GM21786 (cell line): ENCODE data around the gene MEOX1.
"Not testable (repeated sequence)": the region's sequence is repeated elsewhere in the genome, so short reads cannot be mapped to it uniquely, and the experiment has no call there.

Experiments
- ATAC-seq: cut with Tn5 transposase; IDR thresholded peaks from one replicate; pipeline ENCODE4 v1.9.1; 2021; ENCODE audit not compliant: unreplicated experiment

The MEOX1 gene

DNA sequence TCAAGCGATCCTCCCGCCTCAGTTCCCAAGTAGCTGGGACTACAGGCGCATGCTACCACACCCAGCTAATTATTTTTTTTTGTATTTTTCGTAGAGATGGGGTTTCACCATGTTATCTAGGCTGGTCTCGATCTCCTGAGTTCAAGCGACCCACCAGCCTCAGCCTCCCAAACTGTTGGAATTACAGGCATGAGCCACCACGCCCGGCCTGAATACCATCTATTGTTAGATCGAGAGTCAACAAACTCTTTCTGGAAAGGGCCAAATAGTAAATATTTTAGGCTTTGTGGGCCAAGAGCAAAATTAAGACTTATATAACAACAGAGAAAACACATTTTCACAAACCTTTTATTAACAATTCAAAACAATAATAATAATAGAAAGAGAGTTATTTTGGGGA is 41.6 kb downstream of the MEOX1 start:
- no peak for ATAC-seq

DNA sequence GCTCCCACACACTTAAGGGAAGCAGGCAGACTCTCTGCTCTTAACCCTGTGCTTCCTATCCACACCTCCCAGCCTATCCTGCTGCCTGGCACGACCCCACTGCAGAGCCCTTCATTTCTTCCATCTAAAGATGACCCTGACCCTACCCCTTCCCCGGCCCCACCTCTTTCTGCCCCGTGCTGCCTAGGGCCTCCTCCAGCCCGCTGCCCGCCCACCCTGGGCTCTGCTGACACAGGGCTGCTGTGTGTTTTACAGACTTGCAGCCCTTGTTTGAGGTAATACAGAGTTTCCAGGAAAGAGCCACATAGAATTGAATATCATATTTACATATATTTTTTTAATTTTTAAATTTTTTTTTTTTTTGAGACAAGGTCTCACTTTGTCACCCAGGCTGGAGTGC is 42.0 kb downstream of the MEOX1 start:
- no peak for ATAC-seq

DNA sequence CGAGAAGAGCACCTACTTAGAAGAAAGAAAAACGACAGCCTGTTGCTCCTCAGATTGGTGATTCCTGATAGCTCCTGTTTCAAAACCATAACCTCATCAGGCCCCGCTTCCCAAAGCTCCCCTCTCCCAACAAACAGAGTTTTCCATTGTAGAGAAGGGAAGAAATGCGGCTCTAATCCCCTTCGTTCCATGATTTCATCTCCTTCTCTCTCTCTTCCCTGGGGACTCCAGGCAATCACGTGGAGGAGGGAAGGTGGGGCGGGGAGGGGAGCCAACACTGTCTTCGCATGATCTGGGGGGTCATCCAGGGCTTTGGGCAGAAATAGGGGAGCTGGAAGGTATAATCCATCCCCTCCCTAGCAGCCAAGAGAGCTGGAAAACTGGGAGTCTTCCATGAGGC is 43.4 kb downstream of the MEOX1 start:
- no peak for ATAC-seq

DNA sequence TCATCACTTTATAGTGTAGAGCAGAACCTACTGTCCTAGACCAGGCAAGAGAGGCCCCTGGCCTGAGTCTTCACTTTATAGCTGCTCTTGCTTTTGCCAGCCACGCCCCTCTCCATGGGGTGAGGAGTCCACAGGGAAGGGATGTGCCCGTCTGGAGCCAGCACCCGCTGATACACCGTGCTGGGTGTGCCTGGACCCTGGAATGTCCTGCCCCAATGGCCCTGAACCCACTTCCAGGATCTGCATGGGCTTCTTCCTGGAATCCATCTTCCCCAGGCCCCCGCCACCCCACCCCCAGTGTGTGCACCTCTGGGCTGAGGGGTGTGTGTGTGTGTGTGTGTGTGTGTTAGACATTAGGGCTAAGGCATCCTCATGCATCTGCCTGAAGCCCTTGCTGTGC is 44.9 kb downstream of the MEOX1 start:
- ATAC-seq: no peak

DNA sequence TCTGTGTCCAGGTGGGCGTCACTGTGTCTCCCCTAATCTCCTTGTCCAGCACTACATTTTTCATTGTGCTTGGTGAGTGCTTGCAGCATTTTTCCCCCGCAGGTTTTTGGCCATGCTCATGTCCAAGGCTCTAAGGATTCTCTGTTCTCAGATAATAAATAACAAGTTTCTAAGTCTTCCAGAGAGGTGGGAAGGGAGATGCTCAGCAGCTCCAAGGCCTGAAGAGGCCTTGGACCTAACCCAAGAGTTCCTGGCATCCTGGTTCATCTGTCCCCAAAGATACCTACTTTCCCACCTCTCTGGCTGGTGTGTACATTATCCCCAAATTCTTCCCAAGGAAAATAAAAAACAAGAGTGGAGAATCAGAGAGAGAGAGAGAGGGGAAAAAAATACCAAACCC is 45.3 kb downstream of the MEOX1 start:
- no peak for ATAC-seq

DNA sequence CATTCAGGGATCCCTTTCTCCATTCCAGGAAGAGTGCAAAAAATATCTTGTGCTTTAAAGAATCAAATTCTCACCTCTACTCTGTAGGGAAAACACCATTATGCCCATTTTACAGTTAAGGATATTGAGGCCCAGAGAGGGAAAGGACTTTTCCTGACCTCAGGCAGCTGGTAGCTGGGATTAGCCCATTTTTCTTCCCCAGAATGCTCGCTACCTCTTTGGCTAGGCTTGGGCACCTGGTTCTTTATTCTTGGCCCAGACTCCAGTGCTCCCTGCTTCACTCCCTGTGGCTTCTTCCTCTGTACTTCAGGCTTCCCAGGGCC is 45.7 kb downstream of the MEOX1 start:
- no peak for ATAC-seq

DNA sequence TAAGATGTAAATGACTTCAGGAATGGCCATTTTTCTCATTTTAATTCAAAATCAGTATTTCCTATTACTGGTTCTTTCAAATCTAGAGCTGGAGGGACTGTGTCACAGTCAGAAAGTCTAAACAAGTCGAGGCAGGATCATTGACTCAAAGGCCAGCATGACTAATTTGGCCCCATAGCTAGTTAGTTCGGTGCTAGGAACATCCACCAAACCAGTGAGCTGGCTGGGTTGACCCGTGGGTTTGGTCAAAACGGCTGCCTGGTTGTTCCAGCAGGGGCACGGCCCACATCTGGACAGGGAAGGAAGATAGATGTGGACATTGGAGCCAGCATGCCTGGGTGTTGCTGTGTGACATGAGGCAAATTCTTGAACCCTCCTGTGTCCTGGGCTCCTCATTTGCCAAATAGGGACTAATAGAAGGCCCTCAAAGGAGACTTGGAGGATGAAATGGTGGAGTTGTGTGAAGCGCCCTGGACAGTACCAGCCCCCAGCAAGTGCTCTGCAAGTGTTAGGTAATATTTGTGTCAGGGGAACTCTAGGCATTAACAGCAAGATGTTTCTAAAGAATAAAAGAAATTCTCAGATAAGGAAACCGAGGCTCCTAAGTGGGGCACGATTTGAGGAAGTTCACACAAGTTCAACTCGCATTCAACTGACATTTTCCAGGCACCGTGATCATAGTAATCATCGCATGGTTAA is 46.2 kb downstream of the MEOX1 start:
- no peak for ATAC-seq

DNA sequence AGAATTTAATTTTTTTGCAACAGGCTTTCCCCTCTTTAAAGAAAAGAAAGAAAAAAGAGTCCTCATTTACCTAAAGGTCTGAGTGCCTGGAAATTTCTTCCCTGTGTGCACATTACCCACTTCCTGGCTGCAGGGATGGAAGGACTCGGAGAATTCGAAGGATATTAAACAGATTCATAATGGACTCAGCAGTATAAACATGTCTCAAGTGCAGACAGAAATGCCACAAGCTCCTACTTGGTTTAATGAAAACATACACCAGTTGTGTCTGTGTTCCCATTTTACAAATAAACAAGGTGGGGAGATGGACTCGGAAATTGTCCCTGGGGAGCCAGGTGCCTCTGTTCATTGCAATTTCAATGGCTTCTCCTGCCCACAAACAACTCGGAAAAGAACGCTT is 47.2 kb downstream of the MEOX1 start:
- ATAC-seq: no peak

DNA sequence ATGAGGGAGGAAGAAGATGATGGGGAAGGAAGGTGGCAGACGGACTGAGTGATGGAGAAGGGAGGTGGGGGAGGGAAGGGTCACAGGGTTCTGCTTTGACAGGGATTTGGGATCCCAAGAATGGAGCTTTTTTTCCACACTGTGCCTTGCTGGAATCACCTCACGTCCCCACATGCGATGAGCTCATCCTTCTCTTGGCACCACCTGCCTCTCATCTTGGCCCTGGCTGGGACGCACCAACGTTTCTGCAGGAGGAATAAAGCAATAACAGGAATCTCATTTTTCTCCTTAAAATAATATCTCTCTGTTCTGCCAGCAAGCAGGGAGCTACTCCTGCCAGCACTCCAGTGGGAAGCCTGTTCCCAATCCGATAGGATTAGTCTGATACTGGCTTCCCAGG is 47.8 kb downstream of the MEOX1 start:
- ATAC-seq: no peak

DNA sequence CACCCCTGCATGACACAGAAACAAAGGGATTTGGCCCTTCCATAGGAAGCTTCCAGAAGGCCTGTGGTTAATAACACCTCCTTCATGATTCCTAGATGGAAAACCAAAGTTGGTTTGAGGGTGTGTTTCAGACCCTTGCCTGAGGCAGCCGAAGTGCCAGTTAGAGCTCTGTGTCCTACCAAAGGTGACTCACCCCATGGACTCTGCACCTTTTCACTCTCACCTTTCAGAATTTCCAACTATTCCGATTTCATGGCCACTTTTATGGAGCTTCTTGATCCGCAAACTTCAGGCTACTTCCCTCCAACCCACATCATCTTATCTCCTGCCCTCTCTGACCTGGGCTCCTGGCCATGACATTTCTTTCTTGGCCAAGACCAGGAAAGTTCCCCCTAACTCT is 49.2 kb downstream of the MEOX1 start:
- no peak for ATAC-seq

DNA sequence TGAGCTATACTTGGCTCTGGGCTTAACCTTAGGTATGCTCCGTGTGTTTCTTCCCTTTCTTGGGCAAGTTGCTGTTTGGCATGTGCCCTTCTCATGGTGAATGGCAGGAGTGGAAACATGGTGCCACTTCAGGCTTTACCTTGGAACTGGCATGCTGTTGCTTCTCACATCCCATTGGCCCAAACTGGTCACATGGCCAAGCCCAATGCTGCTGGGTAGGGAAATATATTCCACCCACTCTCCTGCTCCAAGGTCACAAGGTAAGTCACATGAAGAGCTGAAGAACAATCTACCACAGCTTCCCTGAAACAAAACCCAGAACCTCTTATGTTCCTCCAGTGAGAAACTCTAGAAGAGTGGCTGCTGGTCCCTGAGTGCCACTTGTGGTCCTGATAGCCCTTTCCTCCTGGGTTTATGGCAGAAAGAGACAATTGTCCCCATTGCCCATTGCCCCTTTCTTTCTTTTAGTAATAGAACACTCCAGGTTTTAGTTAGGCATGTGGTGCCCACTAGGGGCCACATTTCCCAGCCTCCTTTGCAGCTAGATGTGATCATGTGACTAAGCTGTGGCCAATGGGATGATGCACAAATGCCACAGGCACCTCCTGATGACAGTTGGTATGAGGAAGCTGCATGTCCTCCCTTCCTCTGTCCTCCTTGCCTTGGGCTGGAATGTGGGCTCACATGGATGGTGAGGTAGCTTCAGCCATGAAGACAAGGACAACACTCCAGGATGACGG is 50.3 kb downstream of the MEOX1 start:
- ATAC-seq: no peak

DNA sequence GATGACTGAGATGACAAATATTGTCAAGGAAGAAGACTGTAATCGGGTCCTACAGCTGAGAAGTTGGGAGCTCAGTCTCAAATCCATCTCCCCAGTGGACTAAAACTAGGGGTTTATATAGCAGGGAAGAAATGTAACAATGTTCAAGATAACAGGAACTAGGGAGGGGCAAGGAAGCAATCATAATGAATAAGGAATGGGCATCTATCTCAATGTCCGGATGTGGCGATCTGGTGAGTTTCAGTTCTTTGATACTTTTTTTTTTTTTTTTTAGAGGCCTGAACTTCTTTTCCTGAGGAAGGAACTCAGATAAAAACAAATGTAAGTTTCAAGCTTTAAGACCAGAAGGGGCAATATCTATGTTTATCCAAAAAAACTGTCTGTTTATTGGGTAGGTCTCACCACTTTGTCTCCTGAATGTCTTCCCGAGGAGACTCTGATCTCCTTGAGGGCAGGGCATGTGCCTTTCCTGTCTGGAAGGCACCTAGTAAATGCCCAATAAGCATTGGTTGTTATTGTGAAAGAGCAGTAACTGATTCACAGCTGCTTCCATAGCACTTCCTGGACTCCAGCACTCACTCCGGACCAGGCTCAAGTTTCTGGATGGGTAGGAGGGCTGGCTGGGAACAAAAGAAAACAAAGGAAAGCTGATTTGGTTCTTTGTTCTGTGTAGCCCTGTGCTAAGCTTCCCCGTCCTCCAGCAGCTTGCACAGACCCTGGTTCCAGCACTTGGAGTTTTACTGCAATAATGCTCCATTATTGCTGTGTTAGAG is 51.9 kb downstream of the MEOX1 start:
- ATAC-seq: no peak

DNA sequence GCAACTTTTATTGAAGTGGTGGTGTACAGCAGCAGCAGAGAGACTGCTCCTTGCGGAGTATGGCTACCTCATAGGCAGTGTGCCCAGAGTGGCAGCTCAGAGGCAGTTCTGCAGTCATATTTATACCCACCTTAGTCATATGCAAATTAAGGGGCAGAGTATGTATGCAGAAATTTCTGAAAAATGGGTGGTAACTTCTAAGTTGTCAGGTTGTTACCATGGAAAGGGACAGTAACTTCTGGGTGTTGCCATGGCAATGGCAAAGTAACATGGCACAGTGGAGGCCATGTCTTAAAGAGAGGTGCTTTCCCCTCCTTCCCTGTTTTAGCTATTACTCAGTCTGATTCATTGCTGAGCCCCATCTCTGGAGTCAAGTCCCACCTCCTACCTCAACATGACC is 53.4 kb downstream of the MEOX1 start:
- ATAC-seq: no peak

DNA sequence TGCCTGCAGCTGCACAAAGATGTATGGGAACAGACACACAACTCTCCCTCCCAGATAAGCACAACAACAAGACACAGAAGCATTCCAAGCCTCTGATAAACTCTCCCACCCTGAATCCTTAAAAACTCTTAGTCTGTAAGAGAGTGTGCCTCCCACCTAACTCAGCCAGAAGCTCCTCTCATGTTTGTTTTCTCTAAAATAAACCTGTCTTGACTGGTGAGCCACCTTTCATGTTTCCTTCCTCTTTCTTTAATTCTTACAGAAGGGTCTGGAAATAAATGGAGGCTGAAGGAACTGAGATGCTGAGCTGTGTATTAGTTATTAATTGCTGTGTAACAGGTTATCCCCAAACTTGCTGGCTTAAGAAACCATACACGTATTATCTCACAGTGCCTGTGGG is 57.2 kb downstream of the MEOX1 start:
- no peak for ATAC-seq

DNA sequence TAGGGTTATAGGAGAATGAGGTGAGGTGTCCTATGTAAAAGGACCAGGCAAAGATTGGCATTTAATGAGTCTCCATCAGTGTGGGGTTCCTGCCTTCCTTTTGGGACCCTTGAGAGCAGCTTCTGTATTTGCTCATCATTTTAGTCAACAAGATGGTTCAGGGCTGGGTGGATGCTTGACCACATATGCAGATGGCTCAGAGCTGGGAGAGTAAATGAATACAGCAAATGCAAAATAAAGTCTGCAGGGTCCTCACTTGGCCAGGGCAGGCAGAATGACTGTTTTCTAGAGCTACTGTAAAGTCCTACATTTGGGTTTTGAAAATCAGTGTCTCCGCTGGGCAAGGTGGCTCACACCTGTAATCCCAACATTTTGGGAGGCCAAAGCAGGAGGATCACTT is 58.4 kb downstream of the MEOX1 start:
- ATAC-seq: no peak

DNA sequence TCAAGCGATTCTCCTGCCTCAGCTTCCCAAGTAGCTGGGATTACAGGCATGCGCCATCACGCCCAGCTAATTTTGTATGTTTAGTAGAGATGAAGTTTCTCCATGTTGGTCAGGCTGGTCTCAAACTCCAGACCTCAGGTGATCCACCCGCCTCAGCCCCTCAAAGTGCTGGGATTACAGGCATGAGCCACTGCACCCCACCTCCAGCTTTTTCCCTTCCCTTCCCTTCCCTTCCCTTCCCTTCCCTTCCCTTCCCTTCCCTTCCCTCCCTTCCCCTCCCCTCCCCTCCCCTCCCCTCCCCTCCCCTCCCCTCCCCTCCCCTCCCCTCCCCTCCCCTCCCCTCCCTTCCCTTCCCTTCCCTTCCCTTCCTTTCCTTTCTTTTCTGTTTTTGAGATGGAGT is 59.2 kb downstream of the MEOX1 start:
- not testable (repeated sequence) for ATAC-seq

DNA sequence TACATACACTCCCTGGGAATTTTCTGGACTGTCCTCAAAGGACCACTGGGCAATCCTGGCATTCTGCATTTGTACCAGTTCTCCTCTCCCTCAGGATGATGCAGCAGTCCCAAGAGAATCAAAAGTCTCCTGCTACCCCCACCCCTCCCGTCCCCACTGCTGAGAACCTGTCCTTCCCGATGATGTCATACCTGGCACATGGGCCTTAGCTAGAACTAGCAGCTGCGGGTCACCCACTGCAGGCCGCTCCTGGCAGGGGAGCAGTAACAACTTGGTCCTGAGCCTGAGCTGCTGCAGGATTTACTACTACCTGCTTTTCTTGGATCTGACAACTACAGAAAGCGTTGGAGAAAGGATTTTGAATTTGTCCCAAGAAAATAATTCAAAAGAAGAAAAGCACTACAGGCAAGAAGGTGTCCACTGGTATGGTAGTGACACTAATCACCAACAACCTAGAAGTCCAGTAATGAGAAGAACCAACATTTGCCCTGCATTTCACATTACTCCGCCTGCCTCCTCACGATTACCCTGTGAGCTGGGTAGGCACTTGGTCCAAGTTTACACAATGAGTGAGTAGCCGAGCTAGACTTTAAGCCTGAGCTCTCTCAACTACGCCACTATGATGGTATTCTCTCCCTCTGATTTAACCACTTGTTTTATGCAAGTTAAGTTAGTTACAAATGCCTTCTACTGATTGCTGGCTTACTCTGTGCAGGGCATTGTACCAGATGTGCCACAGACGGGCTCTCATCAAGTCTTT is 60.3 kb downstream of the MEOX1 start:
- no peak for ATAC-seq

DNA sequence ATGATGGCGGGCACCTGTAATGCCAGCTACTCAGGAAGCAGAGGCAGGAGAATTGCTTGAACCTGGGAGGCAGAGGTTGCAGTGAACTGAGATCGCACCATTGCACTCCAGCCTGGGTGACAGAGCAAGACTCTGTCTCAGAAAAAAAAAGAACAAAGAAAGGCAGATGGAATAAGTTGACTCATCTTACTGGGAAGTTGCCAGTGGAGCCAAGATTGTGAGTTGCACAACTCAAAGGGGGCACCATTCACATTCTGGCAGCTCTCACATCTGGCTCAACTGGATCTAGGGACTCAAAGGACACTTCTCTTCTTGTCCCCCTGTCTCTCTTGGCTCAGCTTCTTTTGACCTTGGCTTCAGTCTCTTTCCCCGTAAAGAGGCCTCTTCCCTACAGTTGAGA is 61.9 kb downstream of the MEOX1 start:
- ATAC-seq: no peak

DNA sequence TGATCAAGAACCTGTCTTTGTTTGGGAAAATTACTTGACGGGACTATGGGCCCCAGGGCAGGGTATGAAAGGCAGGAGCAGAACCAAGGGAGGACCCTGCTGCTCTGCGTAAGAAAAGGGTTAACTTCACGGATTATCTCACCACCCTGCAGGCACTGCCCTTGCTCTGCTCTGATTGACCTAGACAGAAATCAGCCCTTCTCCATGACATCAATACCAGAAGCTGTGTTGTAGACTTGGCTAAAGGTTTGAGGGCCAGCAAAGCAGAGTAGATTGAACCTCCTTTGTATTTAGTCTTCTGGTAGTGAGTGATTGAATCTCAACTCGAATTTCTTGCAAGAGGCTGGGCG is 62.7 kb downstream of the MEOX1 start:
- ATAC-seq: no peak

DNA sequence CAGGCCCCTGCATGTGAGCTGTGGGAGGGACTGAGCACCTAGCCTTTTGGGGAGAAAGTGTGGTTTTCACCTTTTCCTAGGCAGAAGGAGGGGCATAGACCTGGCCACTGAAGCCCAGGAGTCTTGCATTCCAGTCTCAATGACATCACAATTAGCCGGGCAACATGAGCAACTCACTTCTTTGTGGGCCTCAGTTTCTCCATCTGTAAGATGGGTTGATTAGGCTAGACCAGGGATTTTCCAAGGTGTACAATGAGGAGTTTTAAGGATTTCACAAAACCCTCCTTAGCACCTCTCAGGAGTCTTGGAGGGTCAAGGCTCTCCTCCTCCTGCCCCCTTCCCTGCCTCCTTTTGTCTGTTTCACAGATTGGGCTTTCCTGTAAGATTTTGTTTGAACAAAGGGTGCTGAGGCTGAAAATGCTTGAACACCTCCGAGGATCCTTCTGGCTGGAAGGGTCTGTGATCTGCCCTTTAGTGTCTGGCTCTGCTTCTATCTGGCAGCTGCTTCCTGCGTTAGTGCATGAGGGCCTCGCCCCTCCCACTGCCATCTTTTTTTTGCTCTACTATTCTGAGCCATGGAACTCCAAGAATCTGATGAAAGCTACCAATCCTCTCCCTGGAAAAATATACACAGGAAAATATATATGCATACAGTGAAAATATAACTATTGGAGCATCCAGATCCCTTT is 63.2 kb downstream of the MEOX1 start:
- ATAC-seq: no peak
